ENCODE data around the gene FHL3. TPM values are rescaled to one million over a fixed set of nuclear protein-coding genes. Genes with fewer than 3 reads are reported as not detected.

FHL3 gene
- polyA plus RNA-seq, 3 donors from 2014 or later = 36.8 to 121 (median 74.1) TPM

DNA sequence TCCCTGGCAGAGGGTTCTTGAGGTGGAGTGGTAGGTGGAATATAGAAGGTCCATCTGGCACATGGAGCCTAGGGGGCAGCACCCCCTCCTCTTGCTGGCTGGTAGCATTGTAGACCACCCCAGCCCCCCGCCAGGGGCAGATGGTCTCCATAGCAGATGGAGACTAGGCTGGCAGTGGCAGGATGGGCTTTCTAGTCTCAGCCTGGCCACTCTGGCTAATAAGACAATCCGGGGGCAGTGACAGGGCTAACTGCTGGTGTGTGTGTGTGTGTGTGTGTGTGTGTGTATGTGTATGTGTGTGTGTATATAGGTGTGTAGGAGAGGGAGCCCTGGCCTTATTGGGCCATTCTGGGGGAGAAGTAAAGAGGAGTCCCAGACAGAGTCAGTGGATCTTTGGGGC, 23.4 kb upstream of the FHL3 start:
- Mint-ChIP-seq H3K4me3 (peak overlapping the region in 2 of 5 donors; percentile 19 to 23), H3K27ac (peak overlapping the region in 4 of 6 donors; percentile 25 to 73 (median 46)), H3K36me3 (peaks cover 6 to 14% (median 9%) of the 10 kb centered on the region in 3 donors), H3K27me3 (ENCODE audit: low read depth in 3 of 3) (peaks cover 0 to 6% (median 0%) of the 10 kb centered on the region in 3 donors), H3K9me3 (no peaks in the 10 kb centered on the region), H3K4me1 (peaks cover 25 to 41% of the 10 kb centered on the region in 2 donors)
- DNase-seq = no peak

DNA sequence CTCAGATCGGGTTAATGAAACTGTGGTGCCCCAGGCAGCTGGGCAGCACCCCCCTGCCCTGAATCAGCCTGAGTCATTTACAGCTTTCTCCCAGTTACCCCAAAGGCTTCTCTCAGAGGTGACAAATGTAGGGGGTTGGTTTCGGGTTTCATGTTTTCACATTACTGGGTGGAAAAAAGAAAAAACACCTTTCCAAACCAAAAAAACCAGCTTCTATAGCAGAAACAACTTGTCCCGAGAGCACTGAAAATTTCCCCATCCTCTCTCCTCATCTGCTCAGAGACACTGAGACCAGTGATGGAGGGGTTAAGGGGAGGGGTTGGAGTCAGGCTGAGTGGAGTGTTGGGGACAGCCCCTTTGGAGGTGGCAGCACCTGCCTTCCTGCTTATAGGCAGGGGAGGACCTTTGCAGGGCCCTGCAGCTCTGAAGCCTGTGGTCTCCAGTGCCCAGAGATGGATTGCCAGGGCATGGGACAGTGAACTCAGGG, 22.8 kb upstream of the FHL3 start:
- H3K27ac Mint-ChIP-seq = peak overlapping the region in 3 of 6 donors; percentile 21 to 55 (median 25)
- no peak overlapping the region for H3K4me3 Mint-ChIP-seq
- H3K36me3 Mint-ChIP-seq = peaks cover 6 to 17% (median 9%) of the 10 kb centered on the region in 3 donors
- peaks cover 25 to 41% of the 10 kb centered on the region in 2 donors for H3K4me1 Mint-ChIP-seq
- DNase-seq = peak in 1 of 3 donors; percentile 12
- peaks cover 0 to 6% (median 0%) of the 10 kb centered on the region in 3 donors for H3K27me3 Mint-ChIP-seq (ENCODE audit: low read depth in 3 of 3)
- no peaks in the 10 kb centered on the region for H3K9me3 Mint-ChIP-seq

DNA sequence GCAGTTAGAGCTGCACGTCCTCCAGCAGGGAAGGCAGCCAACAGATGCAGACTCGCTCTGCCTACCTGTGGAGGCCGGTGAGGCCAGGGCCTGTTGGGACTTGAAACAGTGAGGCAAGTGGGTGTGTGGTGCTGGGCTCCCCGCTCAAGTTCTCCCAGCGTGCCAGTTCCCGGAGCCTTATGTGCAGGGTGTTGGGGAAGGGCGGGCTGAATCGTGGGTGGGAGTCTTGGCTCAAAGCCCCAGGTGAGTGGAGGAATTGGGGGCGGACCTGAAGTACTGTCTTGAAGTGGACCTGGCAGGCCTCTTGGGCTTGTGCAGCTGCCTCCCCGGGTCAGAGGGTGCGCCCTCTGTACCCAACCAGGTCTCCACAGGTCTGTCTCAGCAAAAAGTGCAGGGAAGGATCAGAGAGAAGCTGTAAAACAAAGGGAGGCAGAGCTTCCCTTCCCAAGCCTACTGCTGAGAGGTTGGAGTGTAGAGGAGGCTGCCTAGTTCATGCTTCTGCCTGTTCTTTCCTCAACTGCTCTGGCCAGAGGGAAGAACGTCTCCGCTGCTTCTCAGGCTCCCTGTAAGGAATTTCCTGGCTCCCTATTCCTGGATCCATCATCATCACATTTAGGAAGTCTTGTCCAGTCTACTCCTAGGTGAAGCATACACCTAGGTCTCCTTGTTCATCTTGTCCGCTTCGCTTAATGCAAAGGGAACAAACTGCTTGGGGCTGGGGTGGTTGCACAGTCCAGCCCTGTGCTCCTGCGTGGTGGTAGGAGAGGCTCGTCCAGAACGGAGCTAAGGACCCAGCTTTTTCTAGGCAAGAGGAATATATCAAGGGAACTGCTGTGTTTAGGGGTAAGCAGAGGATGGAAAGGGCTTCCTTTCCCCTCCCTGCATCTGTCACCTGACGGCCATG, 22.1 kb upstream of the FHL3 start:
- Mint-ChIP-seq H3K4me1 (peaks cover 25 to 41% of the 10 kb centered on the region in 2 donors), H3K9me3 (no peaks in the 10 kb centered on the region), H3K4me3 (no peak overlapping the region), H3K27ac (peak overlapping the region in 4 of 6 donors; percentile 21 to 65 (median 57)), H3K36me3 (peaks cover 6 to 22% (median 13%) of the 10 kb centered on the region in 3 donors), H3K27me3 (ENCODE audit: low read depth in 3 of 3) (peaks cover 0 to 4% (median 0%) of the 10 kb centered on the region in 3 donors)
- no peak for DNase-seq

DNA sequence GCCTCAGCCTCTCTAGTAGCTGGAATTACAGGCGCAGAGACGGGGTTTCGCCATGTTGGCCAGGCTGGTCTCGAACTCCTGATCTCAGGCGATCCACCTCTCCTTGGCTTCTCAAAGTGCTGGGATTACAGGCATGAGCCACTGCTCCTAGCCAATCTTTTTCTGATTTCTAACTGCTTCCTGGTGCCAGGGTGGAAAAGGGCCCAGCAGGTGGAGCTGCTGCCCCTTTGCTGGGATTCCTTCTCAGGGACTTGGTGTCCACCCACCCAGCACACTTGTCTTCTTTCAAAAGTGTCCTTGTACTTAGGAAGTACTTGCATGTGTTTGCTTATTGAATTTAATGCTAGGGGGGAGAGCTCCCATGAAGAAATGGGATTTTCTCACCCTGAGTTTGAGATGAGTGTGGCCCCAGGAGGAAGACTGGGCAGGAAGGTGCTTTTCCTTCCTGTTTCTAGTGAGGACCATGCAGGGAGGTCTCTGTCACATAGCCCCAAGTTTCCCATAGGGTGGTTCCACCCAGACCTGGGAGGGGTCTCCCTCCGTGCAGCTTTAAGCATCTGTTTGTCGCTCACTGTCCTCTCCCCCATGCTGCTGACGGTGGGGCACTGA, 21.4 kb upstream of the FHL3 start:
- Mint-ChIP-seq H3K4me3 (no peak overlapping the region), H3K36me3 (peaks cover 9 to 27% (median 18%) of the 10 kb centered on the region in 3 donors), H3K27ac (no peak overlapping the region), H3K27me3 (ENCODE audit: low read depth in 3 of 3) (peaks cover 0 to 4% (median 0%) of the 10 kb centered on the region in 3 donors), H3K4me1 (peaks cover 25 to 39% of the 10 kb centered on the region in 2 donors), H3K9me3 (no peaks in the 10 kb centered on the region)
- DNase-seq = peak in 1 of 3 donors; percentile 9

DNA sequence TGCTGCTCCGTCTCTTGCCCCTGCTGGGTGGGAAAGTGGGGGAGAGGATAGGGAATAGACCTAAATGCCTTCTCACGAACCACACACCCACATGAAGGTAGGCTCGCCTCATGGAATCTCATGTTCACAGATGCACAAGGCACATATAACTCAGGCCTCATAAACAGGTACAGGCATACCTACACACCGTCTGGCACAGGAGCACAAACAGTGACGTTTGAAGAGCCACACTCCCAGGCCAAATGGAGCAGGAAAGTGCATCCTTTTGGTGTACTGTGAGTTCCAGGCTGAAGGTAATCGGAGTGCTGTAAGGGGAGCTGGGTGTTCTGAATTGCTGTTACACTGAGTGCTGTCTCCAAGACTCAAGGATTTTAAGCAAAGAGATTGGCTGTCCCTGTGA, 20.4 kb upstream of the FHL3 start:
- DNase-seq = no peak
- Mint-ChIP-seq H3K4me1 (peaks cover 20 to 32% of the 10 kb centered on the region in 2 donors), H3K9me3 (no peaks in the 10 kb centered on the region), H3K27me3 (ENCODE audit: low read depth in 3 of 3) (peaks cover 0 to 4% (median 0%) of the 10 kb centered on the region in 3 donors), H3K27ac (peak overlapping the region in 1 of 6 donors; percentile 42), H3K36me3 (peaks cover 9 to 27% (median 18%) of the 10 kb centered on the region in 3 donors), H3K4me3 (no peak overlapping the region)

DNA sequence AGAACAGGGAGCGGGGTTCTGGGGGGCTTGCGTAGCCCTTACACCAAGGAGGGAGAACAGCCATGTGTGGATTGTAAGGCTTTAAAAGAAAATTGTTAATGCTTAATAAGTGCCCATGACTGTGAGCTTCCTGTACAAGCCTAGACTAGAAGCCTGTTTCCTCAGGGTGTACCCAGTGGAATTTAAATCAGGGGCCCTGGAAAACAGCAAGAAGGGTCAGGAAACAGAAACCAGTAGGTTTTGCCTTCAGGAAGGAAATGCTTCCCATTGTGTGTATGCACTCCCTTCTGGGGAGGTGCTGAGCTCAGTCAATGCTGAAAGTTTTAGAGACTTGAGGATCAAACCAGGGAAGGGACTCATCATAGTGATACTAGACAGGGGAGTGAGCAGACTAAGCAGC, 19.9 kb upstream of the FHL3 start:
- Mint-ChIP-seq H3K27ac (no peak overlapping the region), H3K4me3 (no peak overlapping the region), H3K4me1 (peaks cover 15 to 28% of the 10 kb centered on the region in 2 donors), H3K27me3 (ENCODE audit: low read depth in 3 of 3) (peaks cover 0 to 4% (median 0%) of the 10 kb centered on the region in 3 donors), H3K36me3 (peaks cover 9 to 31% (median 20%) of the 10 kb centered on the region in 3 donors), H3K9me3 (no peaks in the 10 kb centered on the region)
- DNase-seq = no peak

DNA sequence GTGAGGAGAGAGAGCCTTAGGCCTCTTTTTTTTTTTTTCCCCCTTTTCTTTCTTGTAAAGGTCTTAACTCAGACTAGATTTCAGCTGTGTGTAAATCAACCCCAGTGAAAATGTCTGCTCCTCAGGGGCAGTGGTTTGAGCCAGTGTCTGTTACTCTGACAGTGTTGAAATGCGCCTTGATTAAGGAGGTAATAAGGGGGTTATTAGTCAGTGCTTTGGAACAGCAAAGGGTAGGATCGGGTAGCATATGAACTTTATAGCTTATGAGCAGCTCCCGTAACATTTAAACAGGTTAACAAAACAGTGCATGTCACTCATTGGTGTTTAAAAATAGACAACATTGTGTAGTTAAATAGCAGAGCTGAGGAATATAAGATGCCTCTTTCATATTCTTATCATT, 17.5 kb upstream of the FHL3 start:
- H3K27ac Mint-ChIP-seq = no peak overlapping the region
- no peak overlapping the region for H3K4me3 Mint-ChIP-seq
- no peaks in the 10 kb centered on the region for H3K9me3 Mint-ChIP-seq
- DNase-seq = no peak
- peaks cover 14 to 43% (median 30%) of the 10 kb centered on the region in 3 donors for H3K36me3 Mint-ChIP-seq
- peaks cover 0 to 2% (median 0%) of the 10 kb centered on the region in 3 donors for H3K27me3 Mint-ChIP-seq (ENCODE audit: low read depth in 3 of 3)
- H3K4me1 Mint-ChIP-seq = peaks cover 6 to 14% of the 10 kb centered on the region in 2 donors

DNA sequence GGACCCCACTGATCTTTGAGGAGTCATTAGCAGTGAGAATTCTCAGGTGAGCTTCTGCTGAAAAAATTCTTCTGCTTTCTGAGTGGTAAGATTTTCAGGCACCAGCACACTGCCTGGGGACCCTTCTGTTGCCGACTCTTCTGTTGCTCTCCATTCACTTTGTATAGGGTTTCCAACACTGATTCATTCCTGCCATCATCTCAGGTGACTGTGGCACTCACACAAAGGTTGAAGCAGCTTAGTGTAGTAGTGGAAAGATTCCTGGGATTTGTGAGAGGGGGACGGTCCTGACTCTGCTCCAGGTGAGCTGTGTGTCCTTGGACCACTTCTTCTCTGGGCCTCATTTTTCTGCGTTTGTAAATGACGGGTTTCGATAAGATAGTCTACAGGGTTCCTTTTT, 16.7 kb upstream of the FHL3 start:
- H3K36me3 Mint-ChIP-seq = peaks cover 14 to 51% (median 30%) of the 10 kb centered on the region in 3 donors
- no peaks in the 10 kb centered on the region for H3K9me3 Mint-ChIP-seq
- DNase-seq = no peak
- H3K4me1 Mint-ChIP-seq = peaks cover 6 to 10% of the 10 kb centered on the region in 2 donors
- peak overlapping the region in 2 of 6 donors; percentile 11 to 30 for H3K27ac Mint-ChIP-seq
- H3K4me3 Mint-ChIP-seq = no peak overlapping the region
- H3K27me3 Mint-ChIP-seq (ENCODE audit: low read depth in 3 of 3) = peaks cover 0 to 2% (median 0%) of the 10 kb centered on the region in 3 donors

DNA sequence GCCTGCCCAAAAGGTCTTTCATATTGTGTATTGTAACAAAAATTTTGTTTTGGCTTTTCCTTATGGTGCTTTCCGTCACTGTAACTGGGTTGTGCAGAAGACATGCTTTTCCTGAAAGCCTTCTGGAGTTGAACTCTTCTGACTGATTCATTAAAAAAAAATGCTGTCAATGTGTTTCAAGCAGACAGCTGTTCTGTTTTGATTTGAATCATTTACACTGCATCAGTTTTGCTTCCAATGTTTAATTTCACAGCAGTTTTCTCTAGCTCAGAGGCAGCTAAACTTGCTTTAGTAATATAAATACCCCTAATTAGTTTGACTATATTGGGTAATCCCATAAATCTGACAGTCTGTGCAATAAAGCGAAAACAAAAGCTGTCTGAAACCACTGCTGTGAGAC, 15.1 kb upstream of the FHL3 start:
- Mint-ChIP-seq H3K27ac (peak overlapping the region in 1 of 6 donors; percentile 23), H3K36me3 (peaks cover 14 to 57% (median 30%) of the 10 kb centered on the region in 3 donors), H3K9me3 (no peaks in the 10 kb centered on the region), H3K27me3 (ENCODE audit: low read depth in 3 of 3) (peaks cover 0 to 2% (median 0%) of the 10 kb centered on the region in 3 donors), H3K4me1 (peaks cover 9 to 10% of the 10 kb centered on the region in 2 donors), H3K4me3 (no peak overlapping the region)
- no peak for DNase-seq

DNA sequence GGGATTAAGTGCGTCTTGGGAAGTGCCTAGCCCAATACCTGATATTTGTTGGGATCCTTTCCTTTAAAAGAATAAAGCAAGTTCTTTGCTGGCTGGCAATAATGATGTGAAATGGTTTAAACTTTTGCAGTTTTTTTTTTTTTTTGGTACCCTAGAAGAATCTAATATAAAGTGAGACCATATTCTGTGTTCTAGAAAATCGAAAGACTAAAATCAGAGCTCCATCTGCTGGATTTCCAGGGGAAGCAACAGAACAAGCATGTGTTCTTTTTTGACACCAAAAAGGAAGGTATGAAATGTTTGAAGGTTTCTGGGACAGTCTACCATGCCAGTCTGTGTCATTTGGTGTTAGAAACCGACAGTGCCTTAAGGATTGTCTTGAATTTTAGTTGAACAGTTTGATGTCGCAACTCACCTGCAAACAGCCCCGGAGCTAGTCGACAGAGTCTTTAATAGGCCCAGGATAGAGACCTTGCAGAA, 13.6 kb upstream of the FHL3 start:
- Mint-ChIP-seq H3K9me3 (no peaks in the 10 kb centered on the region), H3K27me3 (ENCODE audit: low read depth in 3 of 3) (no peaks in the 10 kb centered on the region), H3K4me3 (no peak overlapping the region), H3K4me1 (peaks cover 17 to 18% of the 10 kb centered on the region in 2 donors), H3K36me3 (peaks cover 8 to 51% (median 23%) of the 10 kb centered on the region in 3 donors), H3K27ac (peak overlapping the region; percentile 1 to 85 (median 54))
- DNase-seq = peak; percentile 50 to 64 (median 51)

DNA sequence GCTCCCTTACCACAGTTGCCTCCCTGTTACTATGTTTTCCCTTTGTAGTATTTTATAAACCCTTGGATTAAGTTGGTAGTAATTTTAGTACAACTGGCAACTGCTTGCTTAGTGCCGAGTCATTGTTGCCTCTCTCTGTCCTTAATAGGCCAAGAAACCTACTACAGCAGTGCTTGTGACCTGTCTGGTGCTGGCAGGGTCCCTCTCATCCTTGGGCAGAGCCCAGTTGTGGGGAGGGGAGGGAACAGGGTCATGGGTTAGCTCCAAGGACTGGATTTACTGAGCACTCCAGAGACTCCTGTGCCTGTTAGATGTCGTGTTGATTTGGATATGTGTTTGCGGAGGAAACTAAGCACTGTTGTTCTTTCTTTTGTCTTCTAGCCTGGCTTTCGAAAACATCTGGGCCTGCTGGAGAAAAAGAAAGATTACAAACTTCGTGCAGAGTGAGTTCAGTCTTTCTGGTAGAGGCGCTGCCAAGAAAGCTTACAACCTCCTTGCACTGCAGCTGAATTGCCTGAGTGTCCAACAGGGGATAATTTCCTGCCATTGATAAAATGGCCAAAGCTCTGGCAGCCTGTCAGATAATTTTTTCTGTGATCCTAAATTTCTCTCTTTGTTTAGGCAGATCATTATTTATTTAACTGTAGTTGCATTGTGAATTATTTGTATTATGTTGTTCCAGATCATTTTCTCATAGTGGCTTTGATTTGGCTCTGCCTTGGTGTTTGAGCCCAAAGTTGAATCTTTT, 10.8 kb upstream of the FHL3 start:
- Mint-ChIP-seq H3K27me3 (ENCODE audit: low read depth in 3 of 3) (peaks cover 5 to 8% (median 5%) of the 10 kb centered on the region in 3 donors), H3K36me3 (peaks cover 5 to 35% (median 12%) of the 10 kb centered on the region in 3 donors), H3K9me3 (no peaks in the 10 kb centered on the region), H3K4me3 (no peak overlapping the region), H3K4me1 (peaks cover 43% of the 10 kb centered on the region in 2 donors), H3K27ac (peak overlapping the region in 3 of 6 donors; percentile 34 to 65 (median 51))
- DNase-seq = no peak

DNA sequence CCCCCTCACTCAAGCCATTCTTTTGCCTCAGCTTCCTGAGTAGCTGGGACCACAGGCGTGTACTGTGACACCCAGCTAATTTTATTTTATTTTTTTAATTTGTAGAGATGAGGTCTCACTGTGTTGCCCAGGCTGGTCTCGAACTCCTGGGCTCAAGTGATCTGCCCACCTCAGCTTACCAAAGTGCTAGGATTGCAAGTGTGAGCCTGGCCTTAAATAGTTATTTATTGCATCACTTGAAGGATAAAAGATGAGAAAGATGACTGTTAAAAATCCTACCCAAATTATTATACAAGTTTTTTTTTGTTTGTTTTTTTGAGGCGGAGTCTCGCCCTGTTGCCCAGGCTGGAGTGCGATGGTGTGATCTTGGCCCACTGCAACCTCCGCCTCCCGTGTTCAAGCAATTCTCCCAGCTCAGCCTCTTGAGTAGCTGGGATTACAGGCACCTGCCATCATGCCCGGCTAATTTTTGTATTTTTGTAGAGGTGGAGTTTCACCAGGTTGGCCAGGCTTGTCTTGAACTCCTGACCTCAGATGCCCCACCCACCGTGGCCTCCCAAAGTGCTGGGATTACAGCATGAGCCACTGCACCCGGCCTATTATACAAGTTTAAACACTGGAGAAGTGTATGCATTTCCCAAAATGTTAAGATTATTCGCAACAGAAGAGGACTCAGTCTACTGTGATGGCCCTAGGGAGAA, 9.6 kb upstream of the FHL3 start:
- peak overlapping the region in 4 of 6 donors; percentile 4 to 98 (median 44) for H3K27ac Mint-ChIP-seq
- peak overlapping the region in 1 of 5 donors; percentile 35 for H3K4me3 Mint-ChIP-seq
- H3K27me3 Mint-ChIP-seq (ENCODE audit: low read depth in 3 of 3) = peaks cover 5 to 8% (median 5%) of the 10 kb centered on the region in 3 donors
- H3K36me3 Mint-ChIP-seq = peaks cover 5 to 30% (median 10%) of the 10 kb centered on the region in 3 donors
- no peak for DNase-seq
- peaks cover 56% of the 10 kb centered on the region in 2 donors for H3K4me1 Mint-ChIP-seq
- H3K9me3 Mint-ChIP-seq = no peaks in the 10 kb centered on the region

All from immature natural killer cell (primary cell).